ENCODE data around the gene NDUFC1.

NDUFC1 gene

DNA sequence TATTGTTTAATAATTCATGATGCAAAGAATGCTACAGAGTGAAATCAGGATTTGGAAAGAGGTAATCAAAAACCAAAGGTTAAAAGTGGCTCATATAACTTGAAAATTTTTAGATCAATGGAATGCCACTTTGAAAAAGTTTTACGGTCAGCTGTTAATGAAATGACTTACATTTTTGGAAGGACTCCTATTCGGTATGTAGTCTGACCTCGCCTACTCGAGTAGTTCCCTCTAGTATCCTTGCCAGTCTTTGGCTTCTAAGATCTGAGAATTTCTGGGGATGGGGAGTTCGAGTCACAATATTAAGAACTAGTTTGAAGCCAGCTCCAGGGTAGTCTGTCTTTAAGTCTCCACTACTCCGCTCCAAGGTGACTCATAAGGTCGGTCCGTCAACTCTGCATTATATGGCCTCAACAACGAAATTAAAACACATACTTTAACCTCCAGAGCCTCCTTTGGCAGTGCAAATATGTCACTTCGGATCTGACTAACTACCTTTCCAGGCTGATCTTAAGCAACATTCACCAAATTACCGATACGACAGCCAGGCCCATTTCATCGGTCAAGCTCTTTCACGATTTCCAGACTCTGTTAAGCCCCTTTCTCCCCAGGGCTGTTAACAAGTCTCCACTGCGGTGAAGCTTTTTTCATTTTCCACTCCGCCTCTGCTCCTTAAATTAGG lies 1.7 kb downstream of the NDUFC1 start:
- H3K27ac ChIP-seq: peak overlapping the region; percentile 87
- no peak for DNase-seq (ENCODE audit: low read depth, low spot score)

- no peak for DNase-seq (ENCODE audit: low read depth, low spot score)
- H3K27ac ChIP-seq: peak overlapping the region; percentile 87
These were observed 2.7 kb downstream of the NDUFC1 start for GRCh38 chr4:139299536-139299935.

DNA sequence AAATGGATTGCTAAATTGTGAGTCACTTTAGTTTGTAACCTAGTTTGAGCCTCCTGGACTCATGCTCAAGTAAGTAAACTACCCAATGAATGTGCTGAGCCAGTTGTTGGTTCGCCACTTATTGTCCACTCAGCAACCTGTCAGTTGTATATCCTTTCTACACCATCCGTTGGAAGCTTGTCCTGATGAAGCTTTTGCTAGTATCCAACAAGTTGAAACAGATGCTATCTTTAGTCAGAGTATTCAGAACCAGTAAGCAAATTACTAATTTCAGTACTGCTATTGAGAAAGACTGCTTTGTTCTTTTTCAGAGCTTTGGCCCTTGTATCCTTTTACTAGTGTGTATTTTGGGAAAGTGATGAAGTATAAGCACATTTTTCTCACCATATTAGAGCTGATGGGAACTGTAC lies 5.3 kb downstream of the NDUFC1 start:
- peak overlapping the region; percentile 69 for H3K27ac ChIP-seq
- DNase-seq (ENCODE audit: low read depth, low spot score): peak; percentile 81

DNA sequence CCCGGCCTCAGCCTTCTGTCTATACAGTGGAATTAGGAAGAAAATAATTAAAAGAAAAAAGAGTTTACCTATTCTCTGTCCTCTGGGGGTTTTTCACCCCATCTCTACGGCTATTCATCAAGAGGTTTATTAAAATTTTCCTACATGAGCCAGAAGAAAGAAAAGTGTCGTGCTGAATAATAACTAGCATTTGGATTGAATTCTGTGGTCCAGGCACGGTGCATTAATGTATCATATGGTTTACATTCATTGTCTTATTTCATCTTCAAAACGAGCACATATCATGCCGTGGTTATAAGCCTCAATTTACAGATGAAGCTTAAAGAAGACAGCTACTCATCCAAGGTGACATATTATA lies 6.4 kb downstream of the NDUFC1 start:
- H3K27ac ChIP-seq: peak overlapping the region; percentile 69
- no peak for DNase-seq (ENCODE audit: low read depth, low spot score)

- H3K27ac ChIP-seq: peak overlapping the region; percentile 69
- peak; percentile 58 for DNase-seq (ENCODE audit: low read depth, low spot score)
These were observed 6.9 kb downstream of the NDUFC1 start for GRCh38 chr4:139295206-139295941.

DNA sequence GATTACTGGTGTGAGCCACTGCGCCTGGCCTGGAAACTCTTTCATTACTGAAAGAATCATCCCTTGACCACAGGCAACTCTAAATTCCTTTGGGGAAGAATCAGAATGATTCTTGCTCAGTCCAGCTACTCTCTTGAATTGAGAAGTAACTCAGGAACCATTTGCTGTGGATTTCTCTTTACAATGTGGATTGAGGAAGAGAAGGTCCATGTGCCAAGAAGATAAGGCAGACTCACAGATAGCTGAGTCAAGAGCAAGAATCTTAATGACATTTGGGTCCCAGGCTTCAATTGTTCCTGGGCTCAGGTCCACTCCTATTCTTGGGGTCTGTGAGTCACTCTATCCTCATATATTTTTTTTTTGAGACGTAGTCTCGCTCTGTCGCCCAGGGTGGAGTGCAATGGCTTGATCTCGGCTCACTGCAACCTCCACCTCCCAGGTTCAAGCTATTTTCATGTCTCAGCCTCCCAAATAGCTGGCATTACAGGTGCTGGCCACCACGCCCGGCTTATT lies 16.0 kb downstream of the NDUFC1 start:
- DNase-seq (ENCODE audit: low read depth, low spot score): no peak

GRCh38 chr4:139282721-139283075 lies 19.6 kb downstream of the NDUFC1 start:
- H3K27ac ChIP-seq: no peak overlapping the region

More for the DNA sequence above, 16.0 kb downstream of the NDUFC1 start:
- no peak overlapping the region for H3K27ac ChIP-seq

DNA sequence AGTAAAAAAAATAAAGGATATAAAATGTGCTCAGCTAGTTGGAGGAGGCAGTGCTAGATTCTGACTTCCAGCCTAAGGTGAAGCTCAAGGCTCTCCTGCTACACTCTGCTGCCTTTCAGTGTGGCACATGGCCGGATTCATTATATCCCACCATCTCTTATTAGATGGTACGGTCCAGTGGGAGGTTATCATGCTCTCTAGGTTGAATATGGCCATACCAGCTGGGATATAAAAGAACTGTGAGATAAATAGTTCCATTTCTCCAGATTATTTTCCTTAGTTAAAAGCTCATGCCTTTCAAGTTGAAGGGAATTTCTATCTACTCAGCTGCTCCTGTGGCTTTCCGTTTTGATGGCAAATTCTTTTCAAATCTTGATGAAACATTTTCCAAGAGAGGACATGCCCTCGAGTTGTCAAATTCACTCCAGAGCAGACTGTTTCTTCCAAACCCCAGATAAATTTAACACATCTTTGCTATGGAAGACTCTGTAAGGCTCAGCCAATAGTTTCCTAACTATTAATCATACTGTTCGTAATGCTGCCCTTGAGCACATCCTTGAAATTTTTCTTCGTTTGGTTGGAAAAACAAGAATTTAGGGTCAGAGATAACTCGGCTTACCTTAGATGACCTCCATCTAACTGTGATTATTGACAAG lies 20.1 kb downstream of the NDUFC1 start:
- no peak for DNase-seq (ENCODE audit: low read depth, low spot score)
- no peak overlapping the region for H3K27ac ChIP-seq

More at GRCh38 chr4:139282721-139283075, 19.6 kb downstream of the NDUFC1 start:
- no peak for DNase-seq (ENCODE audit: low read depth, low spot score)

- H3K27ac ChIP-seq: no peak within 1 kb of the TSS
- DNase-seq (ENCODE audit: low read depth, low spot score): no peak
These were observed 22.3 kb downstream of the NDUFC1 start, which contains the start of gene MGARP for GRCh38 chr4:139279760-139280620. TSS of gene MGARP (minus strand) at chr4:139280225. CDS start at chr4:139280158, 67 bp downstream.

DNA sequence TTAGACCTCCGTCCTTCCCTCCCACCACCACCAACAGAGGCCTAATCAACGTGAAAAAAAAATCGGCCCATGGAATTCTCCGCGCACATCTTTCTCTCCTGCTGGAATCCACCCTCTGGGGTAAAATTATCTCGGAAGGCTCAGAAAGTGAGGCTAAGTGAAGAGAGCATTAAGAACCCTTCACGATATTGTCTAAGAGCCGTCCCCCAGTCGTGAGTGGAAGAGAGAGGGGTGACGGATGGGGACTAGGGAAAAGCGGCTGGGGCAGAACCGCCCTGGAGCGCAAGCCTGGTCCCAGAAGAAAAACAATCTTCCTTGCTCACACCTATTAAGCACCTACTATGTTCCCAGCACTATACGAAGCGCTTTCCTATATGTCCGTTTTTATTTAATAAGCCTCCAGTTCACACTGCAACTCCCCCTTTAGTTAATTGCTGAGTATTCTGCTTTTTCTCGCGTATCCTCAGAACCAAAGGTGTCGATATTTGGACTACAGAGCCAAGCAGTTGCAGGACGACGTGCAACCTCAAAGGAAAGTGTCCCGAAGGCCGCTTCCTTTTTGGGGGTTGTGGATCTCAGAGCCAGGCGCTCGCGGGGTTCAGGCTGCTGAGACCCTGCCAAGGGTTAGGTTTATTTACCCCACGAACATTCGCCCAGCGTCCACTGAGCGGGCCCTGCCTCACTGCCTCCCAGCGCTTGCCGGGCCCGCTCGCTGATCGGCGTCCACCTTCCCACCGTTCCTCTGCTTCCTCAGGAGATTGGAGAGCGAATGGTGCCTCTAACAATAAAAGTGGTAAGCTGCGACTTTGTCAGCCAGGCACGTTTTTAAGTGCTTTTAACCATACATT lies 23.1 kb downstream of the NDUFC1 start:
- H3K27ac ChIP-seq: no peak overlapping the region
- no peak for DNase-seq (ENCODE audit: low read depth, low spot score)

GRCh38 chr4:139278485-139278884 lies 23.8 kb downstream of the NDUFC1 start:
- no peak for DNase-seq (ENCODE audit: low read depth, low spot score)
- H3K27ac ChIP-seq: no peak overlapping the region

- no peak for DNase-seq (ENCODE audit: low read depth, low spot score)
These were observed 27.0 kb downstream of the NDUFC1 start for GRCh38 chr4:139275281-139275735.

DNA sequence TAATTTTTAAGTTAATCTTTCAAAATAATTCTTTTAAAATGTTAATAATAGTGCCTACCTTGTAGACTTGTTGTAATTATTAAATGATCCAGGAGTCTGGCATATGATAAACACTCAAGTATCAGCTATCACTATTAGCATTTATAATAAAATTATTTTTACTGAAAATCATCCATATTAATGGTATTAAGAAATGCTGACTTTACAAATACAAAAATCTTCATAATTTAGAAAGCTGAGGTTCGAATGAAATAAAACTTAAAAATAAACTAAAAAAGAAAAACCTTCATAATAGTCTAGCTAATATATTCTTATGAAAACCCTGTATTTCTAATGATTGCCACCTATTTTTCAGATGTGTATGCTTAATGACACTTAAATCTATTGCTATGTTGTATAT lies 27.5 kb downstream of the NDUFC1 start:
- no peak for DNase-seq (ENCODE audit: low read depth, low spot score)
- no peak overlapping the region for H3K27ac ChIP-seq

More at GRCh38 chr4:139275281-139275735, 27.0 kb downstream of the NDUFC1 start:
- no peak overlapping the region for H3K27ac ChIP-seq

DNA sequence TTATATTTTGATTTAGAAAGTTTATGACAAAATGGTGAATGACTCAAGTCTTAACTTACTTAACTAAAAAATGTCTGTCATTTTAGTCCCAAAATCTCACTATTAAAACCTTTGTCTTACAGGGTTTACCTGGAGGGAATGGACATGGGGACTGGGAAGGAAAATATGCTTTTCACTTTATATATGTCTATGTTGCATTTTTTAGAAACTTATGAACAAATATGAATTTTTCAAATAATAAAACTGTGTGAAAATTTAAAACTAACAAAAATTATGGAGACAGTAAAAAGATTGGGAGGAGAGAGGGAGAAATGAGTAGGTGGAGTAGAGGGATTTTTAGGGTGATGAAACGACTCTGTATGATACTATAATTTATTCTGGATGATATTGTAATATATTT lies 28.4 kb downstream of the NDUFC1 start:
- H3K27ac ChIP-seq: no peak overlapping the region
- DNase-seq (ENCODE audit: low read depth, low spot score): no peak

DNA sequence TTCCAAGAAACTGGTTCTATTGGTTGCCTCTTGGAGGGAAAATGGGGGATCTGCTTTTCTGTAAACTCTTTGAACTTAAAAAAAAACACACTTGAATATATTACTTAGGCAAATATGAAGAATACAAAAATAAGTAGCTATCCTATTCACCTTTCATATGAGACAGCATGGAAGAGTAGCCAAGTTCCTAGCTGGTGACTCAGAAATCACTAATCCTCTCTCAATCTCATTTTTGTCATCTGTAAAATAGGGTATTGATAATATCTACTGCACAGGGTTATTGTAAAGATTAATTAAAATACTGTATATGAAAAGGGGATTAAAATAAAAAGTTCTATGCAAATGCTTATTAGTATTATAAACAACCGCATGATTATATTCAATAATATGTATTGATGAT lies 35.0 kb downstream of the NDUFC1 start:
- DNase-seq (ENCODE audit: low read depth, low spot score): no peak
- H3K27ac ChIP-seq: no peak overlapping the region

- DNase-seq (ENCODE audit: low read depth, low spot score): no peak
- H3K27ac ChIP-seq: no peak overlapping the region
These were observed 35.6 kb downstream of the NDUFC1 start for GRCh38 chr4:139266583-139267257.

GRCh38 chr4:139266208-139266582 lies 36.1 kb downstream of the NDUFC1 start:
- no peak overlapping the region for H3K27ac ChIP-seq
- no peak for DNase-seq (ENCODE audit: low read depth, low spot score)

- DNase-seq (ENCODE audit: low read depth, low spot score): no peak
- no peak overlapping the region for H3K27ac ChIP-seq
These were observed 36.6 kb downstream of the NDUFC1 start for GRCh38 chr4:139265654-139266053.

- DNase-seq (ENCODE audit: low read depth, low spot score): no peak
- H3K27ac ChIP-seq: no peak overlapping the region
These were observed 45.9 kb downstream of the NDUFC1 start for GRCh38 chr4:139256349-139256748.
